Thyroid gland (tissue), 4 donors: Measurements from ENCODE around the gene RPS6KC1.

Source experiments
- CTCF ChIP-seq, 6 experiments: fragments of 200-600 bp in 3 of 6; fragments of 450-650 bp in 3 of 6; sonication (generic) in 3 of 6; IDR thresholded peaks; one replicate each; pipeline ENCODE4 v1.5.1; 2016 to 2019; ENCODE audit warnings: antibody characterized with exemption in 6 of 6, mild to moderate bottlenecking in 2 of 6, inconsistent platforms in 1 of 6, moderate library complexity in 1 of 6
- POLR2A ChIP-seq, 2 donors: fragments of 450-650 bp; IDR thresholded peaks; one replicate each; pipeline ENCODE4 v1.6.1; 2017; ENCODE audit warnings: antibody characterized with exemption in 2 of 2, mild to moderate bottlenecking in 2 of 2, moderate library complexity in 1 of 2

GRCh38 chr1:213194855-213195254, 143.8 kb downstream of the RPS6KC1 start:
- TF ChIP-seq CTCF (IDR thresholded peaks at IDR 0.05) (no peak), POLR2A (IDR thresholded peaks at IDR 0.05) (no peak)
